Stimulated activated CD8-positive, alpha-beta memory T cell treated with anti-CD3 and anti-CD28 coated beads, Interleukin-4, amount 100 ng/mL, for 1 hour (primary cell): ENCODE measurements around the gene SHLD1.

ENCODE experiments used
- DNase-seq, 2 donors: peaks; one replicate each; pipeline ENCODE4 v3.0.0-alpha.2; 2020; ENCODE audit warnings: low read depth in 2 of 2, low spot score in 1 of 2

The SHLD1 gene

DNA sequence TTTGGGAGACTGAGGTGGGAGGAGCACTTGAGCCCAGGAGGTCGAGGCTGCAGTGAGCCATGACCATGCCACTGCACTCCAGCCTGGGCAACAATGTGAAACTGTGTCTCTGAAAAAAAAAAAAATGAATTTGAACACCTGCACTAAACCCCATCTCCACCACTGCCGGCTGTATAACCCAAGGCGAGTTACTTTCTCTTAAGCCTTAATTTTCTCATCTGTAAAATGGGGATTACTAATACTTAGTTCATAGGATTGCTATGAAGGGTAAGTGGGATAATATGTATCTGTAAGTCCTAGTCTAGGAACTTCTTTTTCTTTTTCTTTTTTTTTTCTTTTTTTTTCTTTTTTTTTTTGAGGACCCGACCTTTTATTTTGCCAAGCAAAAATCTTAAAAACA lies 61.5 kb downstream of the SHLD1 start:
- no peak for DNase-seq

DNA sequence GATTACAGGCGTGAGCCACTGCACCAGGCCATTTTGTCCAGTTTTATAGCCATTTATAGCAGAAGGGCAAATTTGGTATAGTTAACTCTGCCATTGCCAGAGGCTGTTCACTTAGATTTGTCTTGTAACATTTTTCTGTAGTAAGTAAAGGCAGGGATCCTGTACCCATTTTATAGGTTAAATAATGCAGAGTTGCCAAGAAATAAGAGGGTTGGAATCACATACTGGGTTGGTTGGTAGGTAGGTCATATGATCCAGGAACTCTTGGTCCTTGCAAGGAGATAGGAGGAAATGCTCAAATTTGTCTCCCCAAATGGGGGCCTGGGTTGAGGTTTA lies 68.1 kb downstream of the SHLD1 start:
- DNase-seq, result no peak

DNA sequence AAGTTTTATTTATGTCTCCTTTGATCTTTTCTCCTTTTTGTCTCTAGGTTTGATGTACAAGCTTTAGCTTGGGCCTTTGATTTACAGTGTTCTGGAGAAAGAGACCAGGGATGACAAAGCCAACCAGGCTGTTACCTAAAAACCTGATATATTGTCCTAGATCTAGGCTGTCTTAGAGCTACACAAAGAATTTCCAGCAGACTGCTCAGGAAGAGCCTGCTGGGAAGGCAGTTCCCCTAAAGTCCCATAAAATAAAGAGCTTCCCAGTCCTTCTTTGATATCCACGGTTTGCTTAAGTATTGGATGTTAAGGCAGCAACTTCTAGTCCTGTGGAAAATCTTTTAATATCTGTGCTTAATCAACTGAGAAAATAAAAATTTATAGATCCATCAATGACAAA lies 70.5 kb downstream of the SHLD1 start:
- DNase-seq, result no peak

DNA sequence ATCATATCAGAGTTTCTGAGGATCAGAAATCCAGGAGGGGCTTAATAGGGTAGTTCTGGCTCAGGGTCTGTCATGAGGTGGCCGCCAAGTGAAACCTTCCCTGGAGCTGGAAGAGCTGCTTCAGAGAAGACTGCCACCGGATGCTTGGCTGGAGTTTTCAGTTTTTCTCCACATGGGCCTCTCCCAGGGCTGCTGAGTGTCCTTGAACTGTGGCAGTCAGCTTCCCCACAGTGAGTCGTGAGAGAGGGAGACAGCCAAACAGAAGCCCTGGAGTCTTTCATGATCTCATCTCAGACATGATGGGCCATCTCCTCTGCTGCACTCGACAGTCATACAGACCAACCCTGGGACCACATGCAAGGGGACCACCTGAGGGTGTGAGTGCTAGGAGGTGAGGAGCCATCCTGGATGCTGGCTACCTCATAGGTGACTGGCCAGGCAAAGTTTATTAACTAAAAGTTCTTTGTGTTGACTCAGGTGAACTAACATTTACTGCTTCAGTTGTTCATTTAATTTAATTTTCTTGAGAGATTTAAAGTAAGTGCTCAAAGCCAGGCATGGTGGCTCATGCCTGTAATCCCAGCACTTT lies 71.5 kb downstream of the SHLD1 start:
- DNase-seq, result no peak

DNA sequence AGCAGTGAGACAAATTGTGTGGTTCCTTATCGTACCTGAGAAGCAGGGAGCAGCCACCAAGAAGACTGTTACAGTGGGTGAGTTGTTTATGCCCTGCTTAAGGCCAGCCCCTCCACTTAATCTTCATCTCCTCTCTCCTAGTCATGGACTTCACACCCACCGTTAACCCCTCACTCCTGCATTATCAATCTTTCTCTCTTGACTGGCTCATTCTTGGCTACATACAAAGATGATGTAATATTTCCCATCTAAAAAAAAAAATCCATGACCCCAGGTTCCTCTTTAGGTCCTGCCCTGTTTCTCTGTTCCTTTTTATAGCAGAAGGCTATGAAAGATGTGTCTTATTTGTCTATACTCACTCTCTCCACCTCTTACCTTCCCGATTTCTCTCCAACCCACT lies 72.4 kb downstream of the SHLD1 start:
- no peak for DNase-seq

DNA sequence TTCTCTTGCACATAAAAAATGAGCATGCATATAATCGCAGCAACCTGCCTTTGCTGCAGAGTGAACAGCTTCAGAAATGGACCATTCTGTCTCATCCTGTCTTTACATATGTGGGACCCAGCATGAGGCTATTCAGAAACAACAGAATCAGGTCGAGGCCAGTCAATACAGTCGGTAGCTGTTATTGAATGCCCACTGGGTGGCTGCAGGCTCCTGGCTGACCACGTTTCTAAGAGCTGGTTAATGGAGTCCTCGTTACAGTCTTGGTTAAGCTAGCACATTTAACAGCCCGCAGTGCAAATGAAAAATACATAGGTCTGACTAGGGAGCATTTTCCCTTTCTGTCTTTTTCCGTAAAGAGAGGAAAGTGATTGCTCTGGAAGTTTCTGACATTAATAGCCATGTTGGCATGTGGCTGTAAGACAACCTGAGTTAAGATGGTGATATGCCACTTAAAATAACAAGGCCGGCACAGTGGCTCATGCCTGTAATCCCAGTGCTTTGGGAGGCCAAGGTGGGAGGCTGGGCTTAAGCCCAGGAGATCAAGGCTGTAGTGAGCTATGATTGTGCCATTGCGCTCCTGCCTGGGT lies 75.0 kb downstream of the SHLD1 start:
- no peak for DNase-seq

DNA sequence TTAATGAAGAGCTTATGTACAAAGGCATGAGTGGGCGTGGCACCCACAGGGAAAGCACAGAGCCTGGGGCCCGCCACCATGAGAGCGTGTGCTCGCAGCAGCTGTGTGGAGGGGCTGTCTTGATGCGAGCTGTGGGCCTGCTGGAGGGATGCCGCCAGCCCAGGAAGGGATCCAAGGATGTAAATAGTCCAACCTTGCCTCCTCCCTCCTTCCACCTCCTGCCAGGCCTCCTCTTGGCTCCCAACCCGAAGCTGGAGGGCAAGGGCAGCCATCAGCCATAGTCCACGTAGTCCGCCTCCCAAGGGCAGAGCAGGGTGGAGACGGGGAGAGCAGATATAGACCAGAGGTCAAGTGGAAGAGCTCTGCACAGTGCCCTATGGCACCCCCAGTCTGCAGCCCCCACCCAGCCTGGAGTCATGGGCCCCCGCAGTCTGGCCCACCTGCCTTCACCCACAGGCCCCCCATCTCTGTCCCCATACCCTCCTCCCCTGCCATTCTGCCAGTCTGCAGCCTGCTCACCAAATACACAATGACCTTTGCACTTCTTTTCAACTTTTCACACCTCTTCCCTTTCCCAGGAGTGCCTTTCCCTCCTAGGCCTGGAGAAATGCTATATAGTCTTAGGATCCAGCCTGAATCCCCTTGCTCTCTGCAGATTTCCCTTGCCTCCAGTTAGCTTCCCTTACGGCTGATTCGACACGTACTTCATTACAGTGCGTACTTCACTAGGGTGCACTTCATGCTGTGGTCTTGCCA lies 77.1 kb downstream of the SHLD1 start:
- no peak for DNase-seq

DNA sequence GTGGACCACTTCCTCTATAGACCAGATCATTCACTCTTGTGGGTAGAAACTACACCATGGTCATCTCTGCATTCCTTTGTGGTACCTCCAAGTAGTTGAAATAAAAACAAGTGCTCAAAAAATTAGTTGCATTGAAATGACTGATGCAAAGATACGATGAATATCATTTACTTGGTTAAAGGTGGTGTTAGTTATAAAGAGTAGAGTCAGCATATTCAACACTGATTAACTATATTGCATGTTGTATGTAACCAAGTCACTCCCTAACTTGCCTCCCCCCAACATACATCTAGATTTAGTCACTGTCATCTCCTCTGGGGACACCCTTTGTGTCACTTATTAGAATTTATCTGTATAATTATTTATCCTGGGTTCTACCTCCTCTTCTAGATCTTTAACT lies 77.7 kb downstream of the SHLD1 start:
- no peak for DNase-seq

DNA sequence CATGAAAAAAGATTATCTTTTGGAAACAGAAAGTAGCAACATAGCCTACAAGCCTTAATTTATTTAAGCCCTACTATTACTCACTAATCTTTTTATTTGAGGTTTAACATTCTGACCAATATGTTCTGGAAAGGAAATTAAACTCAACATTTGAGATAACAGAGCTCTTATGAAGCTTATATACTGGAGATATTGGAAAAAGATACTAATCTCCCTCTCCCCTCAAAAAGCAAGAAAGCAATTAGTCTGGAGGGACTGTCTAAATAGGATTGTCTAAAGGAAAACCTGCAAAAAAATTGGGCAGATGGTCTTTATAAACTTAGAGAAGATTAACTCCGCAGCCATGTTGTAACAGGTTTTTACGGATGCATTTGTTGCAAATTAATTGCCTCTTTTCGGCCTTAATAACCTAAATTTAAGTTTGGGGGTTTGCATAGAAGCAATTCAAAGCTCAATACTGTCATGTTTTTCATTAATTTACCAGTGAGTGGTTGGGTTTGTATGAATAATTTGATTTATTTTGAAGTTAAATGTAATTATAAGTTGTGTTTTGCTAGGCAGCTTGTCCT lies 79.1 kb downstream of the SHLD1 start:
- DNase-seq, result no peak

DNA sequence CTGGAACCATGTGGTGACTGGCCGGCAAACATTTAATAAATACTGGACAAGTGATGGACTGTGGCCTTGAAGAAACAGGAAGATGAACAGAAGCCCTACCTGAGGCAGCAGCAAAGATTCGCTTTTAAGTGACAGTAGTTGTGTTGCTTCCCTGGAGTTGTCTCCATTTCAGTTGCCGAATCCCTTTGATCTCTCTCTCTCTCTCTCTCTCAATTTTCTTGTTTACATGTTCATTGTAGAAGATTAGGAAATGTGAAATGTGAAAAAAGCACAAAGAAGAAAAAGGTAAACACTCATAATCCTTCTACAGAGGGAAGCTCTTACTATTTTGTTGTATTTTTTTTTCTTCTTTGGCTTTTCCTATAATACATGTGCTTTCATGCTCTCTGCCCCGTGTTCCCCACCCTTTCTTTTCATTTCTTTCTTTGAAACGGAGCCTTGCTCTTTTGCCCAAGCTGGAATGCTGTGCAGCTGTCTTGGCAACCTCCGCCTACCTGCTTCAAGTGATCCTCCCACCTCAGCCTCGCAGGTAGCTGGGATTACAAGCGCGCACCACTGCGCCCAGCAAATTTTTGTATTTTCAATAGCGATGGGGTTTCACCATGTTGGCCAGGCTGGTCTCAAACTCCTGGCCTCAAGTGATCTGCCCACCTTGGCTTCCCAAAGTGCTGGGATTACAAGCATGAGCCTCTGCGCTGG lies 81.5 kb downstream of the SHLD1 start:
- DNase-seq, result no peak

DNA sequence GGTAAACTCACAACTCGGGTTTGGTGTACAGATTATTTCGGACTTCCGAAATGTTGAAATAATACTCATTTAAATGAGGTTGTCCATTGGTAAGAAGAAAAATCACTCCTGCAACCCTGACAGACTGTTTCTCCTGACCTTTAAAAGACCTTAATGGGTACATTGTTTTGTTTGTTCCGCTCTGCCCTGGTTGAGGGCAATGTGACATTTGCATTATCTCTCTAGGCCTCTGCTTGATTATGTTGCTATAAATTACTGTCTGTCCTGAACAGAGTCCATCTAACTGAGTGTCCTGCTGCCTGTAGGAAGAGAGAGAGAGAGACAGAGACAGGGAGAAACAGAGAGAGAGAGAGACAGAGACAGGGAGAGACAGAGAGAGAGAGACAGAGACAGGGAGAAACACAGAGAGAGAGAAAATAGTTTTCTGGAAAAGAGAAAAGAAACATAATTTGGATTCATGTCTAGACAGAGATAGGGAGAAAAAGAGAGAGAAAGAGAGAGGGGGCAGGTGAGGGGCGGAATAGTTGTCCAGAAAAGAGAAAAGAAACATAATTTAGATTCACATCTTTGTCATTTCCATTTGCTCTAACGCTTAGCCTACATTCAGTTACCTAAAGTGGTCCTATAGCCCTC lies 83.2 kb downstream of the SHLD1 start:
- DNase-seq, result no peak

DNA sequence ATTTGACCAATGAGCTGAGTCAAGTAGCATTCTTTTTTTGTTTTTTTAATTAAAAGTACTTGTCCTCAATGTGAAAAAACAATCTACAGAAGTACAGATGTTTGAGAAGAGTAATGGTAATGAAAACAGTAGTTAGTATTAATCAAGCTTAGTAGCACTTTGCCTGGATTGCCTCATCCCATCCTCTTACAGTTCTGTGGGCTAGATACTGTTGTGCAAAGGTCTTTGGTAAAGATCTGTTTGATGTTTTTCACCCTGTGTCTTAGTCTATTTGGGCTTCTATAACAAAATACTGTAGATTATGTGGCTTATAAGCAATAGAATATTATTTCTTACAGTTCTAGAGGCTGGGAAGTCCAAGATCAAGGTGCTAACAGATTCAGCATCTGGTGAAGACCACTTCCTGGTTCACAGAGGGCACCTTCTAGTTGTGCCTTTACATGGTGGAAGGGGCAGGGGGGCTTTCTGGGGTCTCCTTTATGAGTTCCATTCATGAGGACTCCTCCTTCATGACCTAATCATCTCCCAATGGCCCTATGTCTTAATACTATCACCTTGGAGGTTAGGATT lies 84.3 kb downstream of the SHLD1 start:
- no peak for DNase-seq

DNA sequence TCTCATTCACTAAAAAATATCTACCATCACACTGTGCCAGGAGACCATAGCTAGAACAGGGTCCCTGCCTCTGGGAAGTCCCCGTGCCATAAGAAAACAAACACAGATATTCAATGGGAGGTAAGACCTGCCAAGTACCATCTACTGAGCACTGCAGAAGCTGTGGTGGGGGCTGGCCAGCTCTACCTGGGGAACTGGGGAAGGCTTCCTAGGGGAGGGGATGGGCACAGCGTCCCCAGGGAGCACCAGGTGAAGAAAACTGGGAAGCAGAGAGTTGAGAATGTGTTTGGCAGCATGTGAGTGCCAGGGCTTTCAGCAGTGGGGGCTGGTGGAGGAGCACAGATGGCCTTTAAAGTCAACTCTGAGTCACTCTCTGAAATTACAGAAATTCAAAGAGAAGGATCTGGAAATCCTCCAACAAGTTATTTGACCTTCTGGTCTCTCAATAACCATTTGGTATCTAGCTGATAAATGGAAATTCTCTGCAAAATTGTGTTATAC lies 85.2 kb downstream of the SHLD1 start:
- DNase-seq, result no peak

DNA sequence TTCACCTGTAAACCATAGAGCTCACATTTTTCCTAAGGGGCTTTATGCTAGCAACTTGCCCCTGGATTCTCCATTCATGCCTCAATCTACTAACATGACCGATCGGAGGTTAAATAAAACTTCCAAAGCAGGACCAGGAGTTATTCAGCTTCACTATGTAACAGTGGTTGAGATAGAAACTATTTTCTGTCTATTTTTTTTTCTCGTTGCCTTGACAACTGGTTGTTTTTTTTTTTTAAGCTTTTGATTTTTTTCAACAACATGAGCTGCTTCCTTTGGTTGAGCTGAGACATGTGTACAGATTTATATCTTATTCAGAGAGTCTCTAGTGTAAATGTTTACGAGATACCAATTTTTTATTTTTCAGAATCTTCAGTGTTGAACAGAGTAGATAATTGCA lies 85.7 kb downstream of the SHLD1 start:
- DNase-seq, result no peak

DNA sequence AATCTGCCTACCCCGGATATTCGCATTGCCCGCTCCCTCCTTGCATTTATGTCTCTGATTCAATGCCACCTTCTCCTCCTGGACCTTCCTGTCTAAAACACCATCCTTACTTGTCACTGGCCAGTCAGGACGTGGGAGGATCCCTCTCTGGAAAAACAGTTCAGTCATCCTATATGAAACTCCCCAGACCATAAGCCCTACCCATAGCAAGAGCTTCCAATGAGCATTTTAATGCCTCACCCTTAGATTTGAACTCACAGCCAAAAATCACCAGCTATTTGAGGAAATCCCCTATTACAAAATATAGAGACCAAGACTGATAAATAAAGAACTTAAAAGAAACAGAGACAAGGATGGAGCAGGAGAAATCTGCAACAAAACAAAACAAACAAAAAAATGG lies 86.4 kb downstream of the SHLD1 start:
- no peak for DNase-seq

DNA sequence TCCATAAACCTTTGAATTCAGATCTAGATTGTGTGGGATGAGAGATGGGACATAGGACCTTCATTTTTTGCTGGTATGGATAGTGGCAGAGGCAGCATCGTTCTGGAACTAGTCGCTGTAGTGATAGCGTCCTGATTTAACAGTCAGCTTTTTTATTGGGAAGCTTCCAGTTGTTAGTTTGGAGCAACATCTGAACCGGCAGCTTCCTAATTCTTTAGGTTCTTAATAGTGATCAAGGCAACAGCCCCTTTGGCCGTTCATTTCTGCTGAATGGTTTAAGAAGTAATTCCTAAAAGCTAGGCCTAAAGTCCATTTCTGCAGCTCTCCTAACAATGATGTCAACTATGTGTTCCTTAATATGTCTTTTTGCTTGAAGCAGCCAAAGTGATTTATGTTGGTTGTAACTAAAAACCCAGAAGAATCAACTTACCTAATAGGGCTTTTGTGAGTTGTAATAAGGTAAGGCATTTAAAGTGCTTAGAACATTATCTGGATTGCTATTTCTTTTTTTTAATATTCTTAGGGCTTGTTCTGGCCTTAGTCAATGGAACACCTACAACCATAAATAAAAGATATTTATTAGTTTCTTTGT lies 90.3 kb downstream of the SHLD1 start:
- DNase-seq, result no peak

DNA sequence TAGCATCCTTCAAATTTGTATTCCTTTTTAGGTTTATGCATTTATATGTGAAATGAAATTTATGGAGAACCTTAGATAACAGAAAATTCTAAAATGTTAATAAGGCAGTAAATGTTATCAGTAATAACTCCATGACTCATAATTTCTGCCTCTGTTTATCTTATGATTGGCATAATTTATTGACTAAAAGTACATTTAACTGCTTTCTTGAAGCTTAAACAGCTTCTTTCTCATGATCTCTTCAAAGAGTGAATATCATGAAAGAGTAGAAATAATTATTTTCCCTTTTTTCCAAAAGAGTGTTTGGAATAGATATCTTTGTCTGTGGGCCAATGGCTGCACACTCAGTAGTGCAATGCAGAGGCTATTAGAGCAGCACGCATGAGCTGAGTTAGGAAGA lies 91.3 kb downstream of the SHLD1 start:
- DNase-seq, result no peak

DNA sequence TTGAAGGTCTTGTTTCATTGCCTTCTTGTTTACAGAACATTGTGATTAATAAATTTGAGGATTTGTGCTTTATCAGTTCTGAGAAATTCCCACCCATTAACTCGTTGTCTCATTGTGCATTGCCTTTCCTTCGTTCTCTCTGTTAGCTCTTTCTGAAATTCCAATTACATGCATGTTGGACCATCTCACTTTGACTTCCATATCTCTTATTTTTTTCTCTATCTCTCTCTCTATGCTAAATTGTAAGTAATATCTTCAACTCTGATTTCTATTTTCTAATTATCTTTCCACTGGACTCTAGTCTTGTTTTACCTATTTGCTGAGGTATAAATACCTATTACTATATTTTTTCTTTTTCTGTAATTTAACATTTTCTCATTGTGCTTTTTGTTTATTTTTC lies 92.3 kb downstream of the SHLD1 start:
- no peak for DNase-seq

DNA sequence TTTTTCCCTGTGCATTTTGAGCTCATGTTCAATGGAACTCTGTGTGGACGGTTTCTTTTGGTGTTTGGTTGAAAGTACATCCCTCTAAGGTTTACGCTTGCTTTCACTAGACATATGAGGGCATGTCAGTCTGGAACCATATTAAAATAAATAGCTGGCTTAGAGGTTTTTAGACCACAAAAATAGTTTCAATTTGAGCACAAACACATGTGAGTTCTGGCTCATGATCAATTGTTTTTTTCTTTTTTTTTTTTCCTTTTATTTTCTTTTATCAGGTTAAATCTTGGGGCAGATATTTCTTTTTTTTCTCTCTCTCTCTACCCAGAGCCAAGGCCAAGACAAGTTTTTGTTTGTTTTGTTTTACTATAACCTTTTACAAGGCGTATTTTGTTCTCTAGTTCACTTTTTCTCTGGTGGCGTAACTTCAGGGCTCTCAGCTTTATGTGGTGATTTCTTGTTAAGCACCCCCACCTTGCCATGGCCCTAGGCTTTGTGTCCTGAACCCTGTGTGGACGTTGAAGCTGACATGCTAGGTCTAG lies 92.9 kb downstream of the SHLD1 start:
- no peak for DNase-seq

DNA sequence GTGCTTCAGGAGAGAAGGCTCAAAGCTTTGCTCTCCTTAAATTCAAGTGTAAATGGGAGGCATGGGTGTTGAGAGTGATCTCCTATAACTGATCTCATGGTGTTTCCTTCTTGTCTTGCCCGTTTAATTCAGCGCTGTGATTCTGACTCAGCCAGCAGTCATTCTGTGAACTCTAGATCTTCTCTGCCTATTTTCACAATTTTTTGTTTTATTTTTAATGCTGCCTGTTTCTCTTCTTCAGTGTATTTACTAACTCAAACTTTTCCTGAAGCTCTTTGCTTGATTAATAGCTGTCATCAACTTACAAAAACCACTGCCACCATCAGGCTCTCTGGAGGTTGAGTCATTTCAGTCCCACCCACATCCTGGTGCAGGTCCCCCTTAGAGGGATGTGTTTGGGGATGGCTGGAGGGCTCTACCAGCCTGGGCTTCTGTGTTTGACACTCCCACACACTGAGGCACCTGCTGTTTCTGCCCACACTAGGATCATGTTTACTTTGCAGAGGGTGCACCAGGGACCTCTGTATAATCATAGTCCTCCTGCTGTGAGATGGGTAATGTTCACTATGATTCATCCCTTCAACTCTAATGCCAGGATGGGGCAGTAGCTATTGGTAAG lies 94.0 kb downstream of the SHLD1 start:
- DNase-seq, result peak in 1 of 2 donors; percentile 5
